GM20431 (cell line): ENCODE measurements around the gene OPA3.

Source experiments
- in situ Hi-C: fragments of 300-500 bp; cut with MseI, MboI; formaldehyde crosslinking; loops from one replicate; pipeline ENCODE4 v1.15.0; 2020; ENCODE audit warnings: low sequenced_read_pairs; ENCODE audit not compliant: unreplicated experiment

OPA3 gene

GRCh38 chr19:45599286-45599685, 14.7 kb upstream of the OPA3 start:
- in situ Hi-C loops: no loop called here

GRCh38 chr19:45598267-45599001, 13.8 kb upstream of the OPA3 start:
- in situ Hi-C loops: no loop called here

GRCh38 chr19:45597425-45598111, 13.0 kb upstream of the OPA3 start:
- in situ Hi-C loops: no loop called here

- in situ Hi-C loops: no loop called here
These were observed 11.2 kb upstream of the OPA3 start for GRCh38 chr19:45595814-45596213.

- in situ Hi-C loops: no loop called here
These were observed 8.9 kb upstream of the OPA3 start for GRCh38 chr19:45593520-45593919.

- in situ Hi-C loops: no loop called here
These were observed 7.8 kb upstream of the OPA3 start for GRCh38 chr19:45592366-45592765.

- in situ Hi-C loops: no loop called here
These were observed 7.0 kb upstream of the OPA3 start for GRCh38 chr19:45591638-45592005.

GRCh38 chr19:45591004-45591637, 6.5 kb upstream of the OPA3 start:
- in situ Hi-C loops: no loop called here

GRCh38 chr19:45590300-45591003, 5.8 kb upstream of the OPA3 start:
- in situ Hi-C loops: no loop called here

- in situ Hi-C loops: no loop called here
These were observed 5.2 kb upstream of the OPA3 start for GRCh38 chr19:45589768-45590167.

- in situ Hi-C loops: no loop called here
These were observed 3.3 kb upstream of the OPA3 start for GRCh38 chr19:45587873-45588272.

- in situ Hi-C loops: no loop called here
These were observed 566 bp upstream of the OPA3 start for GRCh38 chr19:45585158-45585577.

GRCh38 chr19:45581576-45581975, 3.0 kb downstream of the OPA3 start:
- in situ Hi-C loops: no loop called here

GRCh38 chr19:45578861-45579260, 5.7 kb downstream of the OPA3 start:
- in situ Hi-C loops: no loop called here

- in situ Hi-C loops: no loop called here
These were observed 7.3 kb downstream of the OPA3 start for GRCh38 chr19:45577111-45577905.

- in situ Hi-C loops: no loop called here
These were observed 7.9 kb downstream of the OPA3 start for GRCh38 chr19:45576682-45577081.

GRCh38 chr19:45575216-45575615, 9.4 kb downstream of the OPA3 start:
- in situ Hi-C loops: no loop called here

- in situ Hi-C loops: no loop called here
These were observed 10.1 kb downstream of the OPA3 start for GRCh38 chr19:45574526-45574925.

- in situ Hi-C loops: no loop called here
These were observed 13.0 kb downstream of the OPA3 start for GRCh38 chr19:45571457-45572220.
